ENCODE results near the gene TPCN2. TPM values are rescaled to one million over a fixed set of nuclear protein-coding genes. Genes with fewer than 3 reads are reported as not detected.
A peak's percentile ranks its signal among the peaks of the same experiment; 100 is the strongest.
"Not testable (repeated sequence)": the region's sequence is repeated elsewhere in the genome, so short reads cannot be mapped to it uniquely, and the experiment has no call there.

TPCN2 gene
- total RNA-seq, 1 donor from 2014 or later = 9.1 TPM

GRCh38 chr11:69063652-69064260 lies 15.0 kb downstream of the TPCN2 start:
- DNase-seq (ENCODE audit: missing footprints) = peak; percentile 33

GRCh38 chr11:69064394-69064957 lies 15.7 kb downstream of the TPCN2 start:
- DNase-seq (ENCODE audit: missing footprints) (peak; percentile 64), ATAC-seq (no peak)
- intact Hi-C loops (cut with DNase I) = no loop called here

More at GRCh38 chr11:69063652-69064260, 15.0 kb downstream of the TPCN2 start:
- intact Hi-C loops (cut with DNase I) = no loop called here
- no peak for ATAC-seq

- DNase-seq (ENCODE audit: missing footprints) = peak; percentile 59
- no peak for ATAC-seq
- intact Hi-C loops (cut with DNase I) = no loop called here
Observed at GRCh38 chr11:69065147-69065710, 16.5 kb downstream of the TPCN2 start.

- peak; percentile 46 for DNase-seq (ENCODE audit: missing footprints)
- intact Hi-C loops (cut with DNase I) = no loop called here
- ATAC-seq = no peak
Observed at GRCh38 chr11:69066122-69067112, 17.7 kb downstream of the TPCN2 start.

- ATAC-seq (no peak), DNase-seq (ENCODE audit: missing footprints) (peak; percentile 44)
- intact Hi-C loops (cut with DNase I) = no loop called here
Observed at GRCh38 chr11:69067200-69067599, 18.5 kb downstream of the TPCN2 start.

- no peak for ATAC-seq
- no peak for DNase-seq (ENCODE audit: missing footprints)
- intact Hi-C loops (cut with DNase I) = no loop called here
Observed at GRCh38 chr11:69071086-69071800, 22.5 kb downstream of the TPCN2 start.

- DNase-seq (ENCODE audit: missing footprints) (no peak), ATAC-seq (no peak)
- intact Hi-C loops (cut with DNase I) = no loop called here
Observed at GRCh38 chr11:69071956-69072355, 23.2 kb downstream of the TPCN2 start.

GRCh38 chr11:69073469-69073868 lies 24.7 kb downstream of the TPCN2 start:
- ATAC-seq (no peak), DNase-seq (ENCODE audit: missing footprints) (no peak)
- intact Hi-C loops (cut with DNase I) = no loop called here

- DNase-seq (ENCODE audit: missing footprints) = no peak
- intact Hi-C loops (cut with DNase I) = no loop called here
- ATAC-seq = no peak
Observed at GRCh38 chr11:69074375-69075140, 25.8 kb downstream of the TPCN2 start.

GRCh38 chr11:69075421-69076128 lies 26.8 kb downstream of the TPCN2 start:
- peak; percentile 92 for ATAC-seq
- intact Hi-C loops (cut with DNase I) = no loop called here

GRCh38 chr11:69076129-69076791 lies 27.5 kb downstream of the TPCN2 start:
- intact Hi-C loops (cut with DNase I) = no loop called here
- no peak for ATAC-seq
- no peak for DNase-seq (ENCODE audit: missing footprints)

More at GRCh38 chr11:69075421-69076128, 26.8 kb downstream of the TPCN2 start:
- DNase-seq (ENCODE audit: missing footprints) = peak; percentile 88

- DNase-seq (ENCODE audit: missing footprints); intact Hi-C loops (cut with DNase I); ATAC-seq: not testable (repeated sequence)
Observed at GRCh38 chr11:69076977-69077376, 28.2 kb downstream of the TPCN2 start.

GRCh38 chr11:69078508-69078907 lies 29.8 kb downstream of the TPCN2 start:
- intact Hi-C loops (cut with DNase I) = no loop called here
- ATAC-seq (no peak), DNase-seq (ENCODE audit: missing footprints) (no peak)

GRCh38 chr11:69078930-69079605 lies 30.3 kb downstream of the TPCN2 start:
- intact Hi-C loops (cut with DNase I) = no loop called here
- ATAC-seq = no peak

GRCh38 chr11:69079661-69080256 lies 31.0 kb downstream of the TPCN2 start:
- no peak for ATAC-seq

More at GRCh38 chr11:69078930-69079605, 30.3 kb downstream of the TPCN2 start:
- no peak for DNase-seq (ENCODE audit: missing footprints)

More at GRCh38 chr11:69079661-69080256, 31.0 kb downstream of the TPCN2 start:
- intact Hi-C loops (cut with DNase I) = no loop called here
- DNase-seq (ENCODE audit: missing footprints) = no peak
